ENCODE measurements around the gene DCDC1.

GRCh38 chr11:30985536-30985935 is 384.0 kb downstream of the DCDC1 start:
- TF ChIP-seq CTCF (IDR thresholded peaks at IDR 0.05) (no peak), POLR2AphosphoS5 (IDR thresholded peaks at IDR 0.05; ENCODE audit: low read depth, low read length) (no peak), SIN3A (IDR thresholded peaks at IDR 0.05; ENCODE audit: borderline replicate concordance, insufficient read depth, low read depth, low read length) (no peak), REST (IDR thresholded peaks at IDR 0.05; ENCODE audit: insufficient read depth in 1 of 2, low read depth in 2 of 2, low read length in 1 of 2) (no peak)

All from Panc1 (cell line).